Myocyte (in vitro differentiated cells): ENCODE data around the gene RPL18A. TPM values are rescaled to one million over a fixed set of nuclear protein-coding genes. Genes with fewer than 3 reads are reported as not detected.

Source experiments
- DNase-seq: peaks from one replicate; pipeline ENCODE4 v3.0.0-alpha.2; 2012; ENCODE audit warnings: low read depth
- total RNA-seq: library from RNA; depleted of rRNA; stranded (reverse); fragments of >200 nt; gene quantifications from 2 replicates; pipeline ENCODE4 v1.2.3, GENCODE V29; 2014

RPL18A gene
- total RNA-seq, 1 donor from 2014 or later, result 777 TPM

DNA sequence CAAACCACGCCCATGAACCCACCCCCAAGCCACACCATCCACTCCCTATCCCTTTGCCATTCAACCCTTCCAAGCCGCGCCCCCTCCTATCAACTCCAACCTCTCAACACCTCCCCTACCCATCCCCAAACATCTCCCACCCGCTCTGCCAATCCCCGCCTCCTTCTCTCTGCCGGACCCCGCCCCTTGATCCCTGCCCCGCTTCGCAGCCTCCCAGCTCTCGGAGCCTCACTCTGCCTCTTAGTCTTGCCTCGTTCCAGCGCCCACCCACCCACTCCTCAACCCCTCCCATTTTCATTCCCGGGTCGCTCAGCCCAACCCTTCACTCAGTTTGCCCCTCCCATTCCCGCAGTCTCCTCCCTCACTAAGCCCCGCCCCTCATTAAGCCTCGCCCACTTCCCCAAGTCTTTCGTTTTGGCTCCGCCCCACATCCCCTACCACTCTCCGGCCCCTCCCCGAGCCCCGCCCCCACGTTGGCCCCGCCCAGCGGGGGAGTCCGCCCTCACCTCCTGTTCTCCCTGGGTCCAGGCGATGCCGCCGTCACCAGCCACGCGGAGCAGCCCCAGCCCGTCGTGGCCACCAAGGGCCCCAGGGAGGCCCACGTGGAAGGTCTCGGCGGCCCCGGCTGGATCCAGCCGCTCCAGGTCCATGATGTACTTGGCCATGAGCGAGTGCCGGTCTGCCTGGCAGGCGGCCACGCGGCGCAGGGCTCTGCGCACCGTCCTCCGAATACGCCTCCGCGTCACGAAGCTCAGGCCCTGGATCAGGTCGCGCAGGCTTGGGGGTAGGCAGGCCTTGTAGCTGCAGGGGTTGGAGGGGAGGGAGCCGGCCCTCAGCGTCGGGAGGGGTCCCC is 17.7 kb upstream of the RPL18A start:
- DNase-seq, result no peak

DNA sequence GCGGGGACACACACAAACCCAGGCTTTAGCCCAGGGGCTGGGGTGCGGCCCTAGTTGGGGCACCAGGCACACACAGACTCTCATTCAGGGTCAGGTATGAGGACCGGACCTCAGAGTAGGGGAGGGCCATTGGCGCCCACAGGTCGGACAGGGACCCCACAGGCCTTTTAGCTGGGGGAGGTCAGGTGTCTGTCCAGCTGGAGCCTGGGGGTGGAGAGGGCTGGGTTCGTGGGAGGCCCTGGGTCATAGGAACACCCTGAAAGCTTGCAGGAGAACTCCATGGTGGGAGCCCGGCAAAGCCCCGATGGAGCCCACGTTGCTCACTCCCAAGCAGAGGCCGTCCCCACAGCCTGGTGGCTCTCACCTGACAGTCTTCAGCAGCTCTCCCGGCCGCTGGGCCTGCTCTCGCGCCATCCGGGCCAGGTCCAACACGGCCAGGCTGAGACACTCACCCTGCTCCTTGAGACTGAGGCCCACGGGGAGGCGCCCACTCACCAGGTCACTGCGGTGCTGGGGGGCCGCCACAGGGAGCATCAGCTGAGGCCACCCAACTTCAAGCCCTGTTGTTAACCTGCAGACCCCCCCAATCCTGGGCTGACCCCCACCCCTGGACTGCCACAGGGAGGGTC is 16.9 kb upstream of the RPL18A start:
- DNase-seq, result no peak

DNA sequence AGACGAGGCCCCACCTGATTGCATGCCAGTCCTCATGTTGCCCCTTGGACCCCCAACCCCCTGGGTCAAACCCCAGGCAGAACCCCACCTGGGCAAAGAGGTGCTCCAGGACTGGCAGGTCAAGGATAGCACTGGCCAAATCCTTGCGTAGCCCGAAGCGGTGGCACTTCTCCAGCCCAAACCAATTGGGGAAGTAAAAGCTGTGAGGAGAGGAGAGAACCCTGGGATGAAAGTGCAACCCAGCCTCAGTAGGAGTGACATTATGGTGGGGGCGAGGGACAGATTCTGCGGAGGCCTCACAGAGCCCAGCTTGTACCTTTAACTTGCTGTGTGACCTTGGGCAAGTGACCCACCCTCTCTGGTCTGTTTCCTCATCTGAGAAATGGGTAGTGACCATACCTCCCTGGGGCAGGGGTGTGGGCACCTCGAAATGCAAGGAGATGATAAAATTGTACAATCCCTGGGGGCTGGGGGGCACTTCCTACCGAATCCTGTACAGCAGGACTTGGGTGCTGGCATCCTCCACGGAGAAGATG is 16.4 kb upstream of the RPL18A start:
- DNase-seq, result no peak

DNA sequence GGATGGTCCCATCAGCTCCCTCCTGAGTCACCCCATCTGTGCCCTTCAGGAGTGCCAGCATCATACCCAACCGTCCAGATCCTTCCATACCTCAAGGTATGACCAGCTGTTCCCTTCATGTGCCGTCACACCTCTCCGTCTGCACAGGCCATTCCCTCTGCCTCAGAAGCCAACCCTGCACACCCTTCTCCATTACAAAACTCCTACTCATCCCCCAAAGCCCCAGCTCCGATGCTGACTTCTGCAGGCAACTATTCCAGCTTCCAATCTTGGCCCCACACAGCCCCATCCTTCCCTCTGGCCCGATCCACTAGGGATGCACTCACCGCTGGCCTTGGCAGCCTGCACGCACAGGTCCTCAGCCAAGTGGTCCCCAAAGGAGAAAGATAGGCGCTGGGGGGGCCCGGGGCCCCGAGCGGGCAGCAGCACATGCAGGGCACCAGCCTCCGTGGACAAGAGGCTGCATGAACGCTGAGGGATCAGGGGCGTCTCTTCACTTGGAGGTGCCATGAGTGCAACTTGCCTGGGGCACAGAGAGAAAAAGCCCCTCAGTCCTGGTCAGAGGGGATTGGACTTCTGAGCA is 15.7 kb upstream of the RPL18A start:
- no peak for DNase-seq

DNA sequence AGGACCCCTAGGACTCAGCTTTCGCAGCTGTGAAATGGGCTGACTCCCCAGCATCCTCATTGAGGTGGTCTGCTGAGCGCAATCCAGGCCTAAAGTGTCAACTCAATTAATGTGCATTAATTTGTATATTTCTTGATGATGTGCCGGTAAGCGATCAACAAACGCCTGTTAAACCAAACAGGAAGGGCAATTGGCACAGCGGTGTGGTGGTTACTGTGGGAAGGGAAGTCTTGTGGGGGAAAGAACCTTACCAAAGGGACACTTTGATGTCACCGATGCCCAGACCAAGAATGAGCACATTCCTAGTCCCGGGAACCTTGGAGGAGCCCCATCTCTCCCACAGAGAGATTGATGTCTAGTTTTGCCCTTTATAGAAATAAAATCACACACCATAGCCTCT is 13.6 kb upstream of the RPL18A start:
- no peak for DNase-seq

DNA sequence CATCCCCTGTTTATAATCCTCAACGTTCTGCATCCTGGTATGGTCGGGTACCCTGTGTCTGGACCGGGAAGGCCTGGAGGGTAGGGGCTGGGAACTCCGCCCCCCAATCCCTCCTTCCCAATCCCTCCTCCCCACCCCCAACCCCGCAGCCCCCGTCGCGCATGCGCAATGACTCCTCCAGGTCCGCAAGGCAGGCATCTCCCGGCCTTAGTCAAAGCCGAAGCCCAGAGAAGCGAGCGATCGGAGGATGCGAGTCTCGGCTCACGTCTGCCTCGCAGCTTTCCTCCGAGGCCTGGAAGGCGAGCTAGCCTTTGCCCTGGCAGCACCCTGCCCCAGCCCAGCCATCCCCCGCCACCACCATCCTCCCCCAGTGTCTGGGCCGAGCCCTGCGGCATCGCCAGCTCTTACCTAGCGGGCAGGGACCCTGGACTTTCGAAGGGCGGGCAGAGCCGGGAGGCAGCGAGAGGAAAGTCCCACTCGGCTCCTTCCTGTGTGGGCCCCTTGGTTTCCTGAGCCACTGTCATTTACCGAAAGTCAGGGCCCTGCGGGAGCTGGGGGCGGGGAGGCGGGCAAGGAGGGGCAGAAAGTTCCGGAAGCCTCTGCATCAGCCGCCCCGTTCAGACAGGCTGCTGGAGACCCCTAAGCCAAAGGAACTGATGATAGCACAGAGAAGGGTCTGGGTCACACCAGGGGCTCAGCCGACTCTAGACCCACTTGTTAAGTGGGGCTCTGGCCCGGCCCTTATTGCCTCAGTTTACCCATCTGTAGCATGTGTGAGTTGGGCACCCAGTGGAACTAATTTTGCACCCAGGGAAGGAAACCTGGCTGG is 12.0 kb upstream of the RPL18A start, which contains the start of gene JAK3:
Gene JAK3, minus strand, starts transcription at position 445 of the 829 bp plus-strand sequence. CDS start 3,565 bp downstream, outside the sequence.
- no peak for DNase-seq

DNA sequence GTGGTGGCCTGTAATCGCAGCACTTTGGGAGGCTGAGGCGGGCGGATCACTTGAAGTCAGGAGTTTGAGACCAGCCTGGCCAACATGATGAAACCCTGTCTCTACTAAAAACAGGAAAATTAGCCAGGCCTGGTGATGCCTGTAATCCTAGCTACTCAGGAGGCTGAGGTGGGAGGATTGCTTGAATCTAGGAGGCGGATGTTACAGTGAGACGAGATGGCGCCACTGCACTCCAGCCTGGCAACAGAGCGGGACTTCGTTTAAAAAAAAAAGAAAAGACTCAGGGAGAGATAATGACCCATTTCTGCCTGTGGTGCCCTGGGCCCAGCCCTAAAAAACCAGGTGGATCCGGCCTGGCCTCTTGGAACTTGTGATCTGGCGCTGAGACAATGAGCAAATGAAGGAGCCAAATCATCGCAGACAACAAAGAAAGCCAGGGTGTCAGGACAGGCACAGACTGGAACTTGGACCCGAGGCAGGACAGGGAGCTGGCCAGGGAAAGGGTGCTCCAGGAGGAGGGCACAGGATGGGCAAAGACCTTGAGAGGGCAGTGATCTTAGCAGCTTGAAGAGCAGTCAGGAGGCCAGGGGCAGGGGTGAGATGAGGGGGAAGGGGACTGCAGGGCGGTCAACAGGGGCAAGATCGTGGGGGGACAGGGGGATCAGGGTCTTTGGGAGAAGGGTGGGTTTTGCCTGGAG is 11.0 kb upstream of the RPL18A start:
- no peak for DNase-seq

DNA sequence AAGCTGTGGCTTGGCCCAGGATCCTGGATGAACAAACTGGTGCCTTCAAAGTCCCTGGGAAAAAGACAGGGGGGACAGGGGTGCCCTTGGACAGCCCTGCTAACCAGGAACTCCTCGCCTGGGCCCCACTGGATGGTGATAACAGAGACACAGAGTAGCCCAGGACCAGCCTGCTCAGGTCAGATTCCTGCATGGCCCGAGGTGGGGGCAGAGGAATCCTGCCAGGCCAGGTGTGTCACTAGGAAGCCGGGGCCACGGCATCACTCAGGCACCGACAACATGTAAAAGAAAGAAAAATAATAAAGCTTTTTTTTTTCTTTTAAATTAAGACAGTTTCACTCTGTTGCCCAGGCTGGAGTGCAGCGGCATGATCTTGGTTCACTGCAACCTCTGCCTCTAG is 5.6 kb upstream of the RPL18A start:
- DNase-seq, result no peak

DNA sequence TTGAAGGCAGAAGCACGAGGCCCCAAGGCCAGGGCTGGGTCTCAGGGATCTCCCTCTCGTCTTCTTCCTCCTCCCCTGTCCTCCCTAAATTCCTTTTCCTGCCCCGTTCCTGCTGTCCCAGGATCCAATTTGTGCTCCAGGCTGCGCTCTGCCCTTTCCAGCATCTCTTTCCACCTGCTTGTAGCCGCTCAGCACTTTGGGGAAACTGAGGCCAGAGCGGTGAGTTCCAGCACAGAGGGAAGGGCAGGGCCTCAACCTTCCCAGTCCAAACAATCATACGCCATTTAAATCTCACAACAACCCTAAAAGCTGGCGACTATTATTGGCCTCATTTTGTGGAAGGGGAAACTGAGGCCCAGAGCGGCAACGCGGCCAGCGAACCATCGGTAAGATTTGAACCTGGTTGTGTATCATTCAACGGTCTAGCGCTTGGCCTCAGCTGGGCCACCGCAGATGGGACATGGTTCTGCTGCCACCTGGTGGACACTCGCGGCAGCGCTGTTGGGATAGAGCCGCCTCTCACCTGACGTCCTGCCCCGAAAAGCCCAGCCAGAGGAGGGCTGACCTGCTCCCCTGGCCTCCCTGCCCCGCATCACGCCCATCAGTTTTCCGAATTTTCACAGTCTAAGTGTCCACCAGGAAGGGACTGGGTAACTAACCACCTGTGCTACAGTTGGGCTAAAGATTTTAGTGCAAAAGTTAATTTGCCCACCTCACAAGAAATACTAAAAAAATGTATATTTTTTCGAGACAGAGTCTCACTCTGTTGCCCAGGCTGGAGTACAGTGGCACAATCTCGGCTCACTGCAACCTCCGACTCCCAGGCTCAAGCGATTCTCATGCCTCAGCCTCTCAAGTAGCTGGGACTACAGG is 4.2 kb upstream of the RPL18A start:
- peak; percentile 70 for DNase-seq

DNA sequence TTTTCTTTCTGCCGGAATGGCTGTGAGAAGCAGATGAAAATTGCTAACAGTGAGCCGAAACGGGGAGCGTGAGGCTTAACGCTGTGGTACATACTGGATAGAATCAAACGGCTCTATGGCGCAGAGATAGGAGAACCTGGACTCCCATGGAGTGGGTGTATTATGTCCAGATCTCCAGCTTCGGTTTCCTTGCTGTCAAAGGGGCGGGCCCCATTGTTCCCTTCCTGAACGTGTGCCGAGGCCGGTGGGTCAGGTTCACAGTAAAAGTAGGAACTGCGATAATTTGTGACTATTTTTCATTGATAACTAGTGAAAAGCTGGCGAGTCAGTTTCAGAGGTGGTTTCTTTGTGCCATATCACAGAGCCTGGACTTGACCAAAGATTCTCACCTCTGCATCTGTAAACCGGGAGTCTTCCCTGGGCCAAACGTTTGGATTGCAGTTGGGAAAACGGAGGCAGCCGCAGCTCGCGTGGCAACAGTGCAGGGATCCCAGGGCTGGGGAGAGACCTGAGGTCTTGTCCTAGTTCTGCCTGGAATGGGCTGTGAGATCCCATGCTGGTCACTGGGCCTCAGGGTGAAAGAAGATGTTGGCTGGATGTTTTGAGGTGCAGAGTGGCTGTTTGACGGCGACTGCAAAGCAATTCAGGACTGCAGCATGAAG is 752 bp downstream of the RPL18A start:
- DNase-seq, result peak; percentile 19

DNA sequence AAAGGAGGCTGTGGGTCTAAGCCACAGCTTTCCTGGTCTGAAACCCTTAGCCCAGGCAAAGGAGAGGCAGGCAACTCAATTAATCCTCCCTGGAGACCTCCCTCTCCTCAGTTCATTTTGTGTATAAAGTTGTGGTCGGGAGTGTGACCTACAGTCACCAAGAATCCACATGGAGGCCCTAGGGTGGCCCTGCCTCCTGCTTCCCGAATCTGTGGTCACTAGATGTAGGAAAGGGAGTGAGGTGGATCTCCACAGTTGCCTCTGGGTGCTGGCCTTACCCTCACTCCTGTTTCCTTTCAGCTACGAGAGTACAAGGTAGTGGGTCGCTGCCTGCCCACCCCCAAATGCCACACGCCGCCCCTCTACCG is 1.3 kb downstream of the RPL18A start:
- DNase-seq, result peak; percentile 38

DNA sequence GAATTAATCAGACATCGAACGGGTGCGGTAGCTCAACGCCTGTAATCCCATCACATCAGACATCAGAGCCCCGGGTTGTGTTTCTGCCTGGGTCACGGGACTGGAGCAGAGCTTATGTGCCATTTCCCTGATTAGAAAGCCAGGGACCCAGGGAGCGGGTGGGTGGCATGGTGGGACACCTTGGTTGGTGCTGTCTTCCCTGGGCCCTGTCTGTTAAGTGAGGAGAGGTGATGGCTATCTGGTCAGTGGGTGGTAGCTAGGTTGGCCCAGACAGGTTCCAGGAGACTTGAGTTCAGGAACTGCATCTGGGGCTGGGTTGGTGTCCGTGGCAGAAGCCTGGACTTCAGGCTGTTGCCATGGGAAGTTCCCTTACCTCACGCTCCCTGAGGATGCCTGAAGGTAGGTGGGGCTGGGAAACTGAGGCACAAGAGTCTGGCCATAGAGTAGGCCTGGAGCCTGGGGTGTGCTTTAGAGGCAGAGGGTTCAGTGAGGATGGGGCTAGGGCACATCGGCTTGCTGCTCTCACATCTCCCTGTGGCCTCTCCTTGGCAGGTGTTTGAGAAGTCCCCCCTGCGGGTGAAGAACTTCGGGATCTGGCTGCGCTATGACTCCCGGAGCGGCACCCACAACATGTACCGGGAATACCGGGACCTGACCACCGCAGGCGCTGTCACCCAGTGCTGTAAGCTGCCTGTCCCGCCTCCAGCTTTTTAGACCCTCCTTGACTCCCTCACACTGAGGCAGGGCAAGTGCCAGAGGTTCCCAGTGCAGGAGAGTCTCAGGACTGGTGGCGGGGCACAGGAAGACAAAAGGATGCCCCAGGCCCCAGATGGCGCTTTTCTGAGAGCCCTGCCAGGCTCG is 2.1 kb downstream of the RPL18A start:
- DNase-seq, result no peak

DNA sequence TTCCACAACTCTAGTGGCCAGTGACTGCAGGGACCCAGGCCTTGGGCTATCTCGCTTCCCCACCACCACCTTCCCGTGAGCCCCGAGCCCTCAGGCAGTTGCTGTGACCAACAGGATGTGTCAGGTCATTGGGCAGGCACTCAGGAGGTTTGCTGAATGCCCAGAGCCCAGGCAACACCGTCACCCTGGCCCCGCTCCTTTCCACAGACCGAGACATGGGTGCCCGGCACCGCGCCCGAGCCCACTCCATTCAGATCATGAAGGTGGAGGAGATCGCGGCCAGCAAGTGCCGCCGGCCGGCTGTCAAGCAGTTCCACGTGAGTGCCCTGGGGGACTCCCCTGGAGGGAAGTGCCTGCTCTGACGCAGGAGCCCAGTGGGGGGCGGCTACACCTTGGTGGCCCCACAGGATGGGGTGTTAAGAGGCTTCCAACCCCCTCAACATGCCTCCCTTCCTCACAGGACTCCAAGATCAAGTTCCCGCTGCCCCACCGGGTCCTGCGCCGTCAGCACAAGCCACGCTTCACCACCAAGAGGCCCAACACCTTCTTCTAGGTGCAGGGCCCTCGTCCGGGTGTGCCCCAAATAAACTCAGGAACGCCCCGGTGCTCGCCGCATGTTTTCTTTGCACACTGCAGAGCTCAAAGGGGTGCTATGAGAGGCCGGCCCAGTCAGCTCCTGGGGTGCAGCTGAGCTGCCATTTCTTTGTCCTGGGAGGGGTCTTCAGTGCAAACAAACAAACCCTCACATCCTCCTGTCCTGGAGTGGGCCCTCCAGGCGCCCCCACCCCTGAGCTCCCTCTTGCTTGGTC is 3.2 kb downstream of the RPL18A start:
- no peak for DNase-seq

DNA sequence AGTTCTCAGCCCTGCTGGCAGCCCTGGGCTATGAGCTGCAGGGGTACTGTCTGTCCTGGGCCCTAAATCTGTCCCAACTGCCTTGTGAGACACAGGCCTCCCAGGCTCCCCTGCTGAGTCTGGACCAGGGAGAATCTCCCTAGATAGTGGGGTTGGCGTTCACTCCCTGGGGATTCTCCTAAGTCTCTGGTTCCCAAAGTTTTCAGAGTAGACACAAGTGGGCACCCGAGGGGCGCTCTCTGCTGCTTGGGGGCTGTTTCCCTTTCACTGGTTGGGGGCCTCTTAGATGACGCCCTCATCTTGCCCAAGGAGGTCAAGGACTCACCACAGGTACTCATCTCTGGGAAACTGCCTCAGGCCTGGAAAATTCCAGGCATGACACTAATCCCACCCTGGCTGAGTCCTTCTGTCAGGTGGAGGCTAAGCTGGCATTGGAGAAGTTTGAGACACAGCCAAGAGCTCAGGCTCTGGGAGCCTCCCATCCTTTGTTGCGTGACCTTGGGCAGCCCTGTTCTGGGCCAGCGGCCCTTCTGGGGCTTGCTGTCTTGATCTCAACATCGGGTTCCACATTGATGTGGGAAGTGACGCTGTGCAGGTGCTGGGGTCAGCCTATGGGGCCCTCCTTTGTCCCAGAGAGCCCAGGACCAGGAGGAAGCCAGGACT is 3.9 kb downstream of the RPL18A start:
- DNase-seq, result peak; percentile 50

DNA sequence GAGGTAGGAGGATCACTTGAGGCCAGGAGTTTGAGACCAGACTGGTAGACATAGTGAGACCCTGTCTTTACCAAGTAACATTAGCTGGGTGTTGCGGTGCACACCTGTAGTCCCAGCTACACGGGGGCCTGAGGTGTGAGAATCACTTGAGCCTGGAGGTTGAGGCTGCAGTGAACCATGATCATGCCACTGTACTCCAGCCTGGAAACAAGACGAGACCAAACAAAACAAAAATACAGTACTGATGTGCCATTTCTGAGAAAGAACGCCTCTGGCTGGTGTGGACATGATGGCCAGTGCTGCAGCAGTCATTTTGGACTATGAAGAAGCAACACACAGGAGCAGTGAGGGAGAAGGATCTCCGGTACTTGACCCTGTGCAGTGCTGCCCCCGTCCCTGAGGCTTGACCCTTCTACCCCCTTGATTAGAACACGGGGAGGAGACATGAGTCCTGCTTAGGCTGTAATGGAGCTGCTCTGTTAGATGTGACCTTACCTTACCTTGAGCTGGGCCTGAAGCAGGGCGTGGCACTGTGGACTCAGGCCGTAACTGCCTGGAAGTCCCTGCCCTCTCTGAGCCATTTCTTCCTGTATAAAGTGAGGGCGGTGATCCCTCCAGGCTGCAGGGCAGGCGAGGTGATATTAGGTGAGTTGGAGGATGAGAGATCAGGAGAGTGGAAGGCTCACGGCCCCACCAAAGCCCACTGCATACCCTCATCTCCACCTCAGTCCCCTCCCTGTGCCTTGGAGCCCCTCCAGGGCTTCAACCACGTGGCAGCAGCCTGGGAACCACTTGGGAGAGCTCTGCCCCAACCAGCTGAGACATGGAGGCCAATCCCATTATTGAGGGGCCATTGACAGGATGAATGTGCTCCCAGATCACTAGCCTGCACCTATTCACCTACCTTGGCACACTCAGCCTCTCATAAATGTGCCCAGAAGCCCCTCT is 5.9 kb downstream of the RPL18A start:
- no peak for DNase-seq
